ENCODE data around the gene COL20A1.

COL20A1 gene

DNA sequence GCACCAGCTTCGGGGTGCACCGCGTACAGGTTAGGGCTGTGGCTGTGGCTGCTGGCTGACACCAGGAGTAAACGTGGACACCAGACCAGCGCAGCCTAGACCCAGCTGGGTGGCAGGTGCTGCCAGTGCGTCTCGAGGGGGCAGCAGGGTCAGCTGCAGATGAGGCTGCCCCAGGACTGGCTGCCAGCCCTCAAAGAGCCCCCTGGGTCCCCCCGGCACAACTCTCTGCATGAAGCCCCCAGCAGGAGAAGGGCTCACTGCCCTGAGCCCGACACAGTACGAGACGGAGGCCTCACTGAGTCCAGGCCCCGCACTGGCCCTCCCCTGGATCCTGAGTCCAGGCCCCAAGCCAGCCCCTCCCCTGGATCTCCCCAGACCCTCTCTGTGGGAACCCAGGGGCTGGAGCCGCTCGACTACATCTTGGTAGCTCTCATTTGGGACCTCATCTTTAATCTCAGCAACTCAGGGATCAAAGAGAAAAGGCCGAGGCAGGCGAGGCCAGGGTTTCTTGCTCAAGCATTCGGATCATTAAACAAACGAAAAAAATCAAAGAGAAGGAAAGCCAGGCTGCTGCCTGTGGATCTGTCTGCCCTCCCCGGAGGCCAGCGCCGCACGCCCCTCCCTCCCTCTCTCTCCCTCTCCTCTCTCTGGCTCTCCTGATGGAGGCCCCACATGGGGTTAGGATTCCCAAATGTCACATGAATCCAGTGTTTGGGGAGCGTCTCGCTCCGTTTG, 31.8 kb upstream of the COL20A1 start:
- no peak for DNase-seq (ENCODE audit: low read depth)

DNA sequence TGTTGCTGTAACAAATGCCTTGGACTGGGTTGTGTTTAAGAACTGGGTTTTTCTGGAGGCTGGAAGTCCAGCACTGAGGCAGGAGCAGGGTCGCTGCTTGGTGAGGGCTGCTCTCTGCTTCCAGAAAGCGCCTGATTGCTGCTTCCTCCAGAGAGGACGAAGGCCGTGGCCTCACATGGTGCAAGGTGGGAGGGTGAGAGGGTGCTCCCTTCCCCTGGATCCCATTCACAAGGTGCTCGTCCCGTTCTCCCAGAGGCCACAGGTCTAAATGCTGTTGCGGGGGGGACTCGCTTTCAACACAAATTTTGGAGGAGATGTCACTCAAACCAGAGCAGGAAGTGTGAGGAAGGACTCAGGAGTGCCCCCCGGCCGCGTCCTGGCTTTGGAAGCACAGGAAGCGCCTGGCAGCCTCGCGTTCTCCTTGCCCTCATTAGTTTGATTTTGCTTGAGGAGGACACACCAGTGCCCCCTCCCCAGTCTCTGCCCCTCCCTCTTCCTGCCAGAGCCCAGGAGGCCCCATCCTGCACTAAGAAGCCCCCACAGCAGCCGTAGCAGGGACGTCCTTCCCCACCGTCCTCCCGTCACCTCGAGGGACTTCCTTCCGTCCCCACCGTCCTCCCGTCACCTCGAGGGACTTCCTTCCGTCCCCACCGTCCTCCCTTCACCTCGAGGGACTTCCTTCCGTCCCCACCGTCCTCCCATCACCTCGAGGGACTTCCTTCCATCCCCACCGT, 31.0 kb upstream of the COL20A1 start:
- DNase-seq (ENCODE audit: low read depth): no peak

GRCh38 chr20:63262836-63263235, 30.1 kb upstream of the COL20A1 start:
- no peak for DNase-seq (ENCODE audit: low read depth)

DNA sequence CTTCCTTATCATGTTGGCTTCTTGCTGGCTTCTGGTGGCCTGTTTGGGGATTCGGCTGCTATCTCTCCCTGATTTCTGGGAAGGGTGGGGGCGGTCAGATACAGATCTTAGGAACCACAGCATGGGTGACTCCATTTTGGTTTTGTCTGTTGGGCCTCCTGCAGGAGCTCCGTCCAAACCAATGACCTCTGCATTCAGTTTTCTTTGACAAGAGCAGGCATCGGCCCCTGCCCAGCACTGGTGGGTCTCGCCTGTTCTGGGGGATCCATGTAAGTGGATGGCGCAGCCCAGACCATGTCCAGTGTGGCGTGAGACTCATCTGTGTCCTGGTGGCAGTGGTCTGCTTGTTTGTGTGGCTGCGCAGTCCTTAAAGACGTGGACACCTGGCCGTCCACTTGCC, 29.0 kb upstream of the COL20A1 start:
- DNase-seq (ENCODE audit: low read depth): no peak

DNA sequence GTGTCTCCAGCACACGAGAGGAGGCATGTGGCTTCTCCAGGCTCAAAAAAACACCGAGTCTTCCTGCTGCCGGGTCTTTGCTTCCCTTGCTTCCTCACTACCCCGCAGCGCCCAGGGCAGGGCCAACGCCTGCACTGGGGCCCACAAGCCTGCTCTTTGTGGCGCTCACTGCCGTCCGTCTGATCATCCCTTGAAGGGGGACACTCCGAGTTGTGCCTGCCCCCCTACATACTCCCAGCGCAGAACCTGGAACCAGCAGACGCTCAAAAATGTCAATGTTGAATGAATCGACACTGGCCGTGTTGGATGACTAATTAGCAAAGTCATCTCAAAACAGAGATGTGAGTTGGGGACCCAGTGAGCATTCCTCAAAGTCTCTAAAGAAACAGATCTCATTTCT, 28.5 kb upstream of the COL20A1 start:
- no peak for DNase-seq (ENCODE audit: low read depth)

DNA sequence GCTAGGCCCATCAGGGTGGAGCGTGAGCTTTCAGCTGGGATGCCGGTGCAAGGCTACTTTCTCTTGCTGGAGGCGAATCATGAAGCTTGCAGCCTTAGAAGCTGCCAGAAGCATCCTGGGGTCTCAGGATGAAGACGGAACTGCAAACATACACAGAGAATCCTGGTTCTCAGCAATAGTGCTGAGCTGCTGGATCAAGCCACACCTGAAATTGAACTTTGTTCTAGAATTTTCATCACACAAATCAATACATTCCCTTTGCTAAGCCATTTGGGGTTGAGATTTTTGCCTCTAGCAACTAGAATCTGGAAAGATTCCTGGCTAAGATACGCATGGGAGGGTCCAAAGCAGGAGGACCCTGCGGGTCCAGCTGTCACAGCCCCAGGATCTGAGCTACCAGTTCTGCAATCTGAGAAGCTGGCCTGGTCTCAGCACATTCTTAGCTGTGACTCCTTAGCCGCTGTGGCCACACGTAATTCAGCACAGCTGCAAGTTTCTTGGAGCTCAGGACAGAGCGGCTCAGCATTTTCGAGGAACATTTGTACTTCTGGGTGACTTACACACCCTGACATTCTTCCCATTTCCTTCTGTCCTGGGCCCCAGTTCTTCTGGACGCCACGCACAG, 27.0 kb upstream of the COL20A1 start:
- DNase-seq (ENCODE audit: low read depth): no peak

- DNase-seq (ENCODE audit: low read depth): no peak
Observed at GRCh38 chr20:63267691-63268090, 25.3 kb upstream of the COL20A1 start.

GRCh38 chr20:63268256-63268655, 24.7 kb upstream of the COL20A1 start:
- no peak for DNase-seq (ENCODE audit: low read depth)

- no peak for DNase-seq (ENCODE audit: low read depth)
Observed at GRCh38 chr20:63268671-63269439, 24.1 kb upstream of the COL20A1 start.

DNA sequence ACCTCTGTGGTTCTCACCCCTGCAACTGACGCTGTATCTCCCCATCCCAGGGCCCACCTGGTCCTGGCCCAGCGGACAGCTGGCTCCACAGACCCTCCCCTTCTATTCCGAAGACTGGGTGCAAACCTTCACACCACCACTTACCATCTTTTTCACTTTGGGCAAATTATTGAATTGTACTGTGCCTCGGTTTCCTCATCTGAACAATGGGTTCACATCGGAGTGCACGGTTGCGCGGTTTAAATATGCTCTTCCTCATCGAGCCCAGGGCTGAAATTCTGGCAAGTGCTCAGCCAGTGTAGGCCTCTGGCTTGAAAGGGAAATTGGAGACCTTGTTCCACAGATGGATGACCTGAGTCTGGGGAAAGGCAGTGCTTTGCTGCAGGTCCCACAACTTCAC, 23.3 kb upstream of the COL20A1 start:
- no peak for DNase-seq (ENCODE audit: low read depth)

DNA sequence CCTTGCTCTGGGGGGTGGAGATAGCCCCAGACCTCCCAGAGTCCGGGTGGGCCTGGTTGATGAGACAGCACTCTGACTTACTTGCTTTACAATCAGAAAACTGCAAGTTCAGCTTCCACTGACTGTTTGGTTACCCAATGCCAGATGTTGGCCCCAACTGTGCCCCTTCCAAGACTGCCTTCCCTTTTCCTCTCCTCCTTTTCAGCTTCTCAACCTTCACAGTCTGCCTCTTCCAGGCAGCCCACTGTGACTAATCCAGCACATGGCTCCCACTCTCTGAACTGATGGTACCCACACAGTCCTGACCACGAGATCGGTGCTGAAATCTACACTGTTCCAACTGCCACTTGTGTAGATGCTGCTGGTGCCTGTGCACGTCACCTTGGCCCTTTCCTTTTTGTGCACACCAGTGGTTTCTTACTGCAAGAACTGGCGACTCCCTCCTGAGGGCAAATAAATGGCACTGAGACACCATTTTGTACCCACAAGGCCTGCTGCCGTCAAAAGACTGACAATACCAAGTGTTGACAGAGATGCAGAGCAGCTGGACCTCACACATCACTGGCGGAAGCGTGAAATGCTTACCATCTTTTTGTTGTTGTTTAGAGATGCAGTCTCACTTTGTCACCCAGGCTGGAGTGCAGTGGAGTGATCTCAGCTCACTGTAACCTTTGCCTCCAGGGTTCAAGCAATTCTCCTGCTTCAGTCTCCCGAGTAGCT, 22.2 kb upstream of the COL20A1 start:
- DNase-seq (ENCODE audit: low read depth): no peak

DNA sequence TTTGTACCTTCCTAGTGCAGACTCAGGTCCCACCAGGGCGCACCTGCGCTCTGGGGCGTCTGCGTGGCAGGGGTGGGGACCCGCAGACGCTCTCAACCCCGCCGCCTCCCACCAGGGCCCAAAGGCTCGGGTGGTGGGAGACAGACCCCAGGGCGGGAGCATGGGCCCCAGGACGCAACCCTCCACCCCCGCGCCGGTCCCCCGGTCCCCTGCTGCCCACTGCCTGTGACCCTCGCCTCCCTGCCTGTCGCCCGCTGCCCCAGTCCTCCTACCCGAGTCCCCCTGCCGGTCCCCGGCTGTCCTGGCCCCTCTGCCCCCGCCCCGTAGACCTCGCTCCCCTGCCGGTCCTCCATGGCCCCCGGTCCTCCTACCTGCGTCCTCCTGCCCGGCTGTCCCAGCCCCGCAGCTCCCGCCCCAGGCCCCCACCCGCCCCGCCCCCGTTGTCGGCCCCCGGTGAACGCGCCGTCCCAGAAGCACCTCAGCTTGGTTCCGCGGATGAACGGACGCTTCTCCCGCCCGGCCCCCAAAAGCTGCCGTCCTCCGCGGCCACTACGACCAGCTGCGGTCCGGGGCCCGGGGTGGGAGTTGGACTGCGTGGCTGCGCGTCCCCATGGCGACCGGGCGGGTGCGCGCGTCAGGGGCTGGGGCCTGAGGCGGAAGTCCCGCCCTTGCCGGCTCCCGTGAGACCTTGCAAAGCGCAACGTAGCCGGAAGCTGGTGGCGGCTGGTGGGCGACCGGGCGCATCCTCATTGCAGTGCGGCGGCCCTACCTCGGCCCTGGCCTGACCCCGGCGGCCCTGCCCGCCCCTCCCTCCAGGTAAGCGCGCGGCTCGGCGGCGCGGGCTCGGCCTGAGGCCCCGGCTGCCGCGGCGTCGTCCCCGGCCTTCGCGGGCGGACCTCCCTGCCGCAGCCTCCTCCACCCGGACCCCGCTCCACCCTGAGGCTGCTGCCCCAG, 20.6 kb upstream of the COL20A1 start, which contains the start of gene ARFGAP1:
Gene ARFGAP1 (plus strand): TSS at position 709 of the 954 bp plus-strand sequence. CDS start 2,768 bp downstream, outside the sequence.
- DNase-seq (ENCODE audit: low read depth): peak; percentile 78

GRCh38 chr20:63273059-63273579, 19.9 kb upstream of the COL20A1 start:
- DNase-seq (ENCODE audit: low read depth): no peak

DNA sequence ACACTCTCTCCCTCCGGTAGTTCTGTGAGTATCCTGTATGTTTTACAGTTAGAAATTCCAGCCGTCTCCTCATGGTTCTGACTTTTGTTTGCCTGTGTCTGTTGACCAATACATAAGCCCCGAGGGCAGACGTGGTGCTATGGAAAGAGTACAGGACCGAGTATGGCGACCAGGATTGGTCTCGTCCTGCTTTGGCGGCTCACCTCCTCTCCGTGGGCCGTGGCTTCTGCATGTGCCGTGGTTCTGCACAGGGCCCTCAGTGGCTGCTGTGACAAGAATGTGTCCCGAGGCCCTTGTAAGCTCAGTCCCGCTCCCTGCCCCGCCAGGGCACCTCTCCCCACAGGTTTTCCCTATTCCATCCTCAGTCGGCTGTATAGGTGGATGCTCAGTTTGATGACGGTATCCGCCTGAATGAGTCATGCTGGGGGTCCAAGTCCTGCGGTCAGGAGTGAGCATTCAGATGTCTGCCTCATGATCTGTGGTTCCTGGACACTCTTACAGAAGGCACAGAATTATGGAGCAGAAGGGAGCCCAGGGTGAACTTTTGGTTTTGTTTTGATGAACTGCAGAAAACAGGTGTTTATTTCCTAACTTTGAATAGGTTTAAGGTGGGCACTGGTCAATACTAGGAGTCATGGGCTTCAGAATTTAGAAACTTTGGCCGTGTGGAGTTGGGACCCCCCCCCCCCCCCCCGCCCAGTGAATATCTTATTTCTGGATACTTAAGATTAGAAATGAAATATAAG, 19.2 kb upstream of the COL20A1 start:
- no peak for DNase-seq (ENCODE audit: low read depth)

DNA sequence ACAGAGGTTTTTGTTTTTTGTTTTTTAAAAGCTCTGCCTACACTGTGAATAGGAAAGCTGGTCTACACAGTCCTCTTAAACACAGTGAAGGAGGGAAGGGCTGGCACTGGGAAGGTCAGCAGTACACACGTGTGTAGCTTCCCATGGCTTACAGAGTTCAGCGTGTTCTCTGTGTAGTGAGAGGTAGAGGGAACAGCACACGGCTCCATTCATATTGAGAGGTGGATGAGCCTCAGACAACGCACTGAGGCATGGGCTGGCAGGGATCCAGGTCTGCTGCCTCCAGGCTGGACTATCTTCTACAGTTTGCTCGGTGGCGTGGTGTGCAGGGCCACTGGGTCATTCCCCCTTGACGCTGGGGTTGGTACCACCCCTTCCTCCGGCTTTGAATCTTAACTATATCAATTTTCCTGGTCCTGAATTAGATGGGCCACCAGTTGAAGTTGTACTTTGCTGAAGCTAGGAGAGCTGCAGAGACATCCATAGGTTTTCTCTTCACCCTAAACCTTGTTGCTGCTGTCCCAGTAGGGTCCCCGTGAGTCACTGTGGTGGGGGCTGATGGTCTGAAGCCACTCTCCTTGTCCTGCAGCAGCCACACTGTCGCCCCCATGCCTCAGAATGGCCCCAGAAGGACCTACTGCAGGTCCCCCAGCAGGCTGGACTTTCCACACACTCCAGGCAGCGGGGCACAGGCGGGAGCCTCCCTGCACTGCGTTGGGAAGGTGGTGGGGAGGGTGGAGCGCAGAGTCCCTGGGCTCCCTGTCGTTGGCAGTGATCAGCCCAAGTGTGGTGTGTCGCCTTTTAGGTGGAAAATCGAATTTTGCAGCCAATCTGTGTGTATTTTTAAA, 18.4 kb upstream of the COL20A1 start:
- no peak for DNase-seq (ENCODE audit: low read depth)

GRCh38 chr20:63275825-63276224, 17.2 kb upstream of the COL20A1 start:
- no peak for DNase-seq (ENCODE audit: low read depth)

GRCh38 chr20:63276956-63277355, 16.0 kb upstream of the COL20A1 start:
- DNase-seq (ENCODE audit: low read depth): no peak

DNA sequence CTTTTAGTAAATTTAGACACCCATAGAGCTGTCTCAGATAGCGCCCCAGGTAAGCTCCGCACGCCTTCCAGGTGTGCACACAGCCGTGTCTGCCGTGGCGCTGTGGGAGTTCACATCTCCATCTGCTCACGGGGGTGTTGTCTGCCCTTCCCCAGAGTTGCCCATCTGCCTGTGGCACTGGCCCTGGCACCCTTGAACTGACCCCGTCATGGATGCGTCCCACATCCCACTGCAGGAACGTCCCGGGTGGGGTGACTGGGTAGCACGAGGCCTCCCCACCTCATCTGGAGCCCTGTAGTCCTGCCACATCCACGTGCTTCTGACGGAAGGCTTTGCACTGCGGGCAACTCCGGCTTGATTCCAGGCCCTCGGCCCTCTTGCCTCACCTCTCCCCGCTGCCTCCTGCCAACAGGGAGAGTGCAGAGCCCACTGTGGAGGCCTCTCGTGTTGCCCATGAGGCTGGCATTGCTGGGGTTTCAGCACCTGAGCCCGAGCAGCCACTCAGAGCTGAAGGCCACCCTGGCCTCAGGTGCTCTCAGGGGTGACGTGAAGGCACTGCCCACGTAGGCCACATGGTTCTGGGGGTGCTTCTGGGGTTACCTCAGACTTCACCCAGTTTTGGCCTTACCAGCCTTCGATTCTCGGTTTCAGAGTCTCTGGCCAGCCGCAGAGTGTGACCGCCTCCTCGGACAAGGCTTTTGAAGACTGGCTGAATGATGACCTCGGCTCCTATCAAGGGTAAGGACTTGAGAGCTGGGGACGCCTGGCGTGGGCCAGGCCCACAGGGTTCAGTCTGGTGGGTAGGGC, 15.3 kb upstream of the COL20A1 start:
- DNase-seq (ENCODE audit: low read depth): no peak
